Stimulated activated CD4-positive, alpha-beta T cell treated with anti-CD3 and anti-CD28 coated beads, Interleukin-1b, Interleukin-23, amount 100 ng/mL, for 1 hour (primary cell): ENCODE data around the gene CFAP92.
"Not testable (repeated sequence)": the region's sequence is repeated elsewhere in the genome, so short reads cannot be mapped to it uniquely, and the experiment has no call there.

ENCODE experiments used
- DNase-seq, 2 donors: peaks; one replicate each; pipeline ENCODE4 v3.0.0-alpha.2; 2020; ENCODE audit warnings: low read depth in 2 of 2

Gene CFAP92

DNA sequence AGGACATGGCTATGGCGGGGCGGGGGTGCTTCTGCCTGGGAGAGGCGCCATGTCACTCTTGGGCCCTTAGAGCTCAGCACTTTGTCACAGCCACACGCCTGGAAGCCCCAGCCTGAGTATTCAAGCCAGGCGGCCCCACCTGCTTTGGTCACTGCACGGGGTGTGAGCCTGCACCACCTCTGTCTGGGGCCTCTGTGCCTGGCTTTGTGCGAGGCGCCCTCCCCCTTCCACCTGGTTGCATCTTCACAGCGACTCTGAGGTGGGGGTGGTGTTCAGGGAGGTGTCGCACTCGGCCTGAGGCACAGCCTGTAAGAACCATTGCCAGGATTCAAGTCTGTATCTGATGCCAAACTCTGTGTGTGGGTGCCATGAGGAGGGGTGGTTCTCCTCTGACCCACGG is 90.4 kb downstream of the CFAP92 start:
- DNase-seq: no peak

DNA sequence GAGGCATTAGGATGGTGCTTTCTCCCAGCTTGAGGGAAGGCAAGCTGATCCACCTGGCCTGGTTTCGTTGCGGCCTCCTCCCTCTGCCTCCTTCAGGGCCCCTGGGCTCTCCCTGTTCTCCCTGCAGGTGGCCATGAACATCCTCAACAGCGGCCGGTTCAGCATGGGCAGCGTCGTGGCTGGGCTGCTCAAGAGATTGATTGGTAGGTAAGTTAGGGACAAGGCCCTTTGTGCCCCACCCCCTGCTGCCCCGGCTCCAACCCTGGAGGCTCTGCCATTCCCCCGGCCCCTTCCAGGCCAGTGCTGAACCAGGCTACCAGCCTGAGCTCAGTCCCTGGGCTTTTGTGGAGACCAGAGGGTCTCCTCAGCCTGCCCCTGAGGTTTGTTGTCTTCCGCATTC is 91.5 kb downstream of the CFAP92 start:
- no peak for DNase-seq

DNA sequence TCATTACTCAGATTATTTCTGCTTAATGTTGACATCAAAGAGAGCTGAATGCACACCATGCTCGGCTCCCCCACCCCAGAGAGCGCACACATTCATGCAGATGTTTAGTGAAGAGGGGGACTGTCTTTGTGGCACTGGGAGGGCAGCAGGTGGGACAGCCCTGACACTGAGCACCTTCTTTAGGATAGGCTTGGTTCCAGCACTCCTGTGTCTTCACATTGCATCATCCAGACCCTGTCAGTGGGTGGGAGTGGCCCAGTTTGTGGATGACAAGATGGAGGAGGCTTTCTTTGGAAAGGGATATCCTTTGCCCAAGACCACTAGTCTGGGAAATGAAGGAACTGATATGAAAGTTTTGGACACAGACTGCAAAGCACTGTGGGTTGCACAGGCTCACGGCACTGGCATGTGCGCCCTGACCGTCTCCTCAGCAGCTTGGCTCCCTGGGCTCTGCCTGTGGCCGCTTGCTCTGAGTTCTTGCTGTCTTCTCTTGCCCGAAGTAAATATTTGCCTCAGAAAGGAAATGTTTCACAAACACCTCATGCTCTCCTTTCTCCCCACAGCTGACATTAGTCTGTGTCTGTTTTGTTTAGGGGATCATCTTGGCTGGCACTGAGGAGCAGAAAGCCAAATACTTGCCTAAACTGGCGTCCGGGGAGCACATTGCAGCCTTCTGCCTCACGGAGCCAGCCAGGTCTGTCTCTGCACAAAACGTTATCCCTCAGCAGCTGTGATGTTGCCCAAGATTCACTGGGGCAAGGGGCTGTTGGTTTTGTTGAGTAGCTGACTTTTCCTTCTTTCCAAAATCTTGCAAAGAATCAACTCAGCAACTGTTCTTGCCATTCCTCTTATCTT is 97.8 kb downstream of the CFAP92 start:
- no peak for DNase-seq

DNA sequence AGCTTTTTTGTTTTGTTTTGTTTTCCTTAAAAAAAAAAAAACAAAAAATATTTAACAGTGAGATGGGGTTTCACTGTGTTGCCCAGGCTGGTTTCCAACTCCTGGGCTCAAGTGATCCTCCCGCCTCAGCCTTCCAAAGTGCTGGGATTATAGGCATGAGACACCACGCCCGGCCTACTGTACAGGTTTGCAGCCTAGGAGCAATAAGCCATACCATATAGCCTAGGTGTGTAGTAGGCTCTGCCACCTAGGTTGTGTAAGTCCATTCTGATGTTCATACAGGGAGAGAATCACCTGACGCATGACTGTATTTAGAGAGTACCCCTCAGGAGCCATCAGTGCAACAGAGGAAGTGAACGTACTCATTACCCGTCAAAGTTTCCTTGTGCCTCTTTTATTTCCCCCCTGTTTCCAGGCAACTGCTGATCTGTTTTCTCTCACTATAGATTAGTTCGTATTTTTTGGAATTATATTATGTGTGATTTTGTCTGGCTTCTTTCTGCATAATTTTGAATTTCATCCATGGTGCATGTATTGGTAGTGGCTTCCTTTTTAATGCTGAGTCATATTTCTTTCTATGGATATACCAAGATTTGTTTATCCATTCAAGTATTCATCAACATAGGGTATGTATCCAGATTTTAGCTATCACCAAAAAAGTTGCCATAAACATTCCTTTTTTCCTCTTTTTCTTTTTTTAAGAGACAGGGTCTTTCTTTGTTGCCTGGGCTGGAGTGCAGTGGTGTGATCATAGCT is 104.6 kb downstream of the CFAP92 start:
- DNase-seq: no peak

DNA sequence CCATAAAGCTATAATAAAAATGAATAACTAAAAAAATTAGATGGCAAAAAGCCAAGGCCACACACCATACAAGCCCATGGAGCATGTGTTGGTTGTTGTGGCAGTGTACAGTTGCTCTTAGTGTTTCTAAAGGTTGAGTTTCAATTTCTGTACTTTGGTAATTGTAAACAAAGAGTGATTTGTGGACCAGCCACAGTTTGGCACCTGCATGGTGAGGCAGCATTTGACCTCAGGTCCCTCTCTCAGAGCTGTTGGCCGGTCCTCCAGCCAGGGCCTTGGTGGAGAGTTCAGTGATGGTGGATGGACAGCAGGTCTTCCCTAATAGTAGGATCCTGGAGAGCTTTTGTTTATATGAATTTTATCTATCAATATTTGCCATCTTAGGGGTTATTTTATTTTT is 108.9 kb downstream of the CFAP92 start:
- DNase-seq: no peak

DNA sequence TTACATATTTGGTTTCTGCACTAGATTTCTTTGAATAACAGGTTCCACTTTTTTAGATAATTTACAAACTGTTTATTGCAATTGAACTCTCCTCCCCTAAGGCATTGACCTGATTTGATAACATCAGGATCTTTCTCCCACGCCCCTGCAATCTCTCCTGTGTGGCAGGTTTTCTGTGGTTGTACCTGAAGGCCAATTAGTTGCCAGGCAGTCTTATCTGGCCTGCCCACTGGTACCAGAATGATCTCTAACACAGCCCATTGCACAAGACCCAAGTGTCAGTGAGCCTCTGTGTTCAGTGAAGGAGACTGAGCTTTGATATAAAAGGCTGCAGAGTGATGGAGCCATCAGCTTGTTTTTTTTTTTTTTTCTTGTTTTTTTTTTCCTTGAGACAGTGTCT is 111.2 kb downstream of the CFAP92 start:
- no peak for DNase-seq

DNA sequence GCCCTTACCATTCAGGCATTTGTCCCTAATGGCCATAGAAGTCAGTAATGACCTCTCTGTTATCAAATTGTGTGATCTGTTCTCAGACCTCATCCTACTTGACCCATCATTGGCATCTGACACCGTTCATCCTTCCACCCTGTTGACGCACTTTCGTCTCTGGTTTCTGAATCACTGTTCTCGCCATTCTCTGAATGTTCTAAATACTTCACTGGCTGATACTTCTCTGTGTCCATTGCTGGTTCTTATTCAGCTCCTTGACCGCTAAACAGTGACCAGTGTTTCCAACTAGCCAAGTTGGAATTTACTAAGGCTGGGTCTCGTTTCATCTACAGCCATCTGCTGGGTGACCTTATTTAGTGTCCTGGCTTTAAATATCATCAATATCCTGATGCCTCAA is 112.3 kb downstream of the CFAP92 start:
- DNase-seq: no peak

DNA sequence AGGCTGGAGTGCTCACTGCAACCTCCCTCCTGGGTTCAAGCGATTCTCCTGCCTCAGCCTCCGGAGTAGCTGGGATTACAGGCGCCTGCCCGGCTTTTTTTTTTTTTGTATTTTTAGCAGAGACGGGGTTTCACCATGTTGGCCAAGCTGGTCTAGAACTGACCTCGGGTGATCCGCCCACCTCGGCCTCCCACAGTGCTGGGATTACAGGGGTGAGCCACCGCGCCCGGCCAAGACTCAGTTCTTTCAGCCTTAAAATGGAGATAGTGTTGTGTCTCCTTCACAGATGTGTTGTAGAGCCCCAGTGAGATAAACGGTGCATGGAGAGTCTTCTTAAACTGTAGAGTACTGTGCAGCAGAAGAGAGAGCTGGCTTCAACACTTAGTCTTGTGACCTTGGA is 113.4 kb downstream of the CFAP92 start:
- not testable (repeated sequence) for DNase-seq

DNA sequence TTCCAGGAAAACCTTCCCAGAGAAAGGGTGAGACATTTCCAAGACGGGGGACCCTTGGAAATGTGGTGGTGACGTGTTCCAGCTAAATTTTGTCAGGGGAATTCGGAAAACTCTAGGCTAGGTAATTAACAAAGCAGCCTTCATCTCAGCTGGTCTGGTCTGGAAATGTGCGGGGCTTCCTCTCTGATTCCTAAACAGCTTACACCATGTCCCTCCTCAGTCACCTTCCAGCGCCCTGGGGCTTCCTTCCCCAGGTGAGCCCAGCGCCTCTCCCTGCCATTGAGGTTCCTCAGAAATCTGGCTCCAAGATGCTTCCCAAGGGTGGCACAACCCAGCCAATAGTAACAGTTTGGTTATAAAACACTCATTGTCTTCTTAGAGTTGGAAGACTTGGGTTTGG is 113.9 kb downstream of the CFAP92 start:
- DNase-seq: no peak

DNA sequence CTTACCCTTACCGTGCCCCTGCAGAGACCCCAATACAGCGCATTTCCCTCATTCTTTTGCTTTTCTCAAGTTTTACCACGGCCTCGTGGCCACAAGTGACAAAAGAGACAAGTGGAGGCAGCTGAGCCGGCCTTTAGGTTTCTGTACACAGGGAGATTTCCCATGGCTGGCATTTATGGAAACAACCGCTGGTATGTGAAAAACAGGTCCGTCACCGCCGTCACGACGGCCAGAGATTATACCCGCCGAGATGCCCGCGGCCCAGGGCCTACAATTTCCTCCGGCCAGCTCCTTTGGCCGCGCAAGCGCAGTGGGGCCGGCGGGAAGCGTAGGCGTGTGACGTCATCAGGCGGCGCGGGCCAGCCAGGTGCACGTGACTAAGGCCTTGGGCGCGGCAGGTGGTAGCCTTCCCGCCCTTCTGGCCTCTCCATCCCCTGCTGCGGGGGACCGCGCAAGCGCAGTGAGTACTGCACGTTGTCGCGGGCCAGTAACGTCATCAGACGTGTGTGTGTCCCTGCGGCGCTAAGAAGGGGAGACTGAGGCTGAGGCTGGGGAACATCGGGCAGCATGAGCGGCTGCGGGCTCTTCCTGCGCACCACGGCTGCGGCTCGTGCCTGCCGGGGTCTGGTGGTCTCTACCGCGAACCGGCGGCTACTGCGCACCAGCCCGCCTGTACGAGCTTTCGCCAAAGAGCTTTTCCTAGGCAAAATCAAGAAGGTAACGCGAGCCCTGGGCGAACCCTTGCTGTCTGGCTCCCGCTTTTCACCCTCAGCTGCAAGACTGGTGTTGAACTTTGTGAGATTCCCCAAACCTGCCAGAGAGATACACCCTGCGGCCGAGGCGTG is 114.5 kb downstream of the CFAP92 start, which contains the start of gene ACAD9:
Gene ACAD9, plus strand, starts transcription at position 496 of the 845 bp plus-strand sequence. Its CDS starts 72 bp downstream, at position 568.
- DNase-seq: peak; percentile 96

DNA sequence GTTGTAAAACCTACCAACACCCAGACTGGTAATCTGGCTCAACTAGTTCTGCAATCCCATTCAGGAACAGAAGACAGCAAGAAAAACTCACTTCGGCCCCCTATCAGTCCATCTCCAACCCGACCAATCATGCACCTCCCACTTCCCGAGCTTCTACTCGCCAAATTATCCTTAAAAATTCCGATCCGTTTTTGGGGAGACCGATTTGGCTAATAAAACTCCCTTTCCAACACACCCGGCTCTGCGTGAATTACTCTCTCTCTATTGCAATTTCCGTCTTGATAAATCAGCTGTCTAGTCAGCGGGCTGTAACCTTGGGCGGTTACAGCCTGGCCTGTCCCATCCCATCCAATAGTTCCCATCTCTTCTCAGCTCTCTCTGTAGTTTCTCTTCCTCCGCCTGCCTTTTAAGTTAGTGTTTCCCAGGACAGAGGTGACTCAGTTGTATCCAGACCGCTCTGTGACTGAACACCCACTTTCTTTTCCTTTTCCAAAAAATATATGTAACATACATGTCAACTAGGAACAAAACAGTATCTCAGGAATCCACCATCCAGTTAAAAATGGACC is 115.2 kb downstream of the CFAP92 start:
- no peak for DNase-seq

DNA sequence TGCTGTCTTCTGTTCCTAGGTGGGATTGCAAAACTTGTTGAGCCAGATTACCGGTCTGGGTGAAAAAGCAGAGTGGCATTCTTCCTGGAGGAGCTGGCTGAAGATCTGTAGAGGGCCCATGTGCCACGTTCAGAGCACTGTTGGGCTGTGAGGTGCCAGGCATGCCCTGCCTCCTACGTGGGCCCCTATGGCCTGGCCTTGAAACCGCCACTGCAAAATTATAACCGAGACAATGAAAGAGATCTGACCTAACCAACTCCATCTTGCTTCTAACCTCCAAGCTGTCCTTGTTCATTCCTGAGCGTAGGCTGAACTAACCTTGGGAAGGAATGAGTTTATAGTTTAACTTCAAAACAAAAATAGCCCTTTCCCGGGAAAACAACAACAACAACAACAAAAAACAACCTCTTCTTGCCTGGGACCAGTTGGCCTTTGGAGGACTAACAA is 115.8 kb downstream of the CFAP92 start:
- no peak for DNase-seq

DNA sequence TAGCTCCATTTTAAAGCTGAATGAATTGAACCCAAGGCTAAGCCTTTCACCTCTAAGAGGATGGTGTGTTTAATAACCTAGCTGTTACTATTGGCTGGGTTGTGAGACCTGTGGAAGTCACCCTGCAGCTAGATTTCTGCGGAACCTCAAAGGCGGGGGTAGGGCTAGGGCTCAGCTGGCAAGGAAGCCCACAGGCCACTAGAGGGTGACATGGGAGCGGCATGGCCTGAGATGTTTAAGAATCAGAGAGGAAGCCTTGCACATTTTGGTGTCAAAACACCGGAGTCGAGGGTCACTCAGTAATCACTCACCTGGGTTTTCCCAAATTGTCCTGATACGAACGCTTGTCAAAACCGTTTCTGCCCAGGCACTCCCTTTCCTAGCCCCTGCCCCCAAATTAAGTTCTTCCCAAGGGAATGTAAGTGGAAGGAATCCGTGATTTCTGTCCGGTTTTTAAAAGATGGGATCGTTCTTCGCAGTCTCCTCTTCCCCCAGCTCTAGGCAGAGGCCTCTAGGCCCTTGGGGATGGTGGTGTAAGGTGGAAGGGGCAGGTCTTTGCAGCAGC is 118.2 kb downstream of the CFAP92 start:
- DNase-seq: peak; percentile 29 to 37

DNA sequence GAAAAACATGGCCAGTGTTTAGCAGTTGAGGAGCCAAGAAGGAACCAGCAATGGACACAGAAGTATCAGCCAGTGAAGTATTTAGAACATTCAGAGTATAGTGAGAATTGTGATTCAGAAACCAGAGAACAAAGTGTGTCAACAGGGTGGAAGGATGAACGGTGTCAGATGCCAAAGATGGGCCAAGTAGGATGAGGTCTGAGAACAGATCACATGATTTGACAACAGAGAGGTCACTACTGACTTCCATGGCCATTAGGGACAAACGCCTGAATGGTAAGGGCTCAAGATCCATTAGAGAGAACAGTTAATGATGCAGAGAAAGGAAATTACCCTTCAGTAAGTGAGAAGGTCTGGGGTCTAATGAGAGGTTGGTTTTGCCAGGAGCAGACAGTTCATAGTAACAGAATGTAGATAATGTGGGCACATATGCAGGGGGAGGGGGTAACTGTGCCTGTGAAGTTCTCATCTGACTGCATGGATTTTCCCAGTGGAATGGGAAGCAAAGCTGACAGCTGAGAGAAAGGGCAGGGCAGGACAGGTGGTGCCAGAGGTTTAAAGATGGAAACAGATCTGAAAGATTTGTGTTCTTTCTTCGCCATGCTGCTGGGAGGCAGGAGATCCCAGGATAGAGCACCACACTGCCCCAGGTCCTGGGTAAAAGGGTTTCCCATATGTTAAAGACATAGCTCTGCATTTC is 119.2 kb downstream of the CFAP92 start:
- DNase-seq: no peak

DNA sequence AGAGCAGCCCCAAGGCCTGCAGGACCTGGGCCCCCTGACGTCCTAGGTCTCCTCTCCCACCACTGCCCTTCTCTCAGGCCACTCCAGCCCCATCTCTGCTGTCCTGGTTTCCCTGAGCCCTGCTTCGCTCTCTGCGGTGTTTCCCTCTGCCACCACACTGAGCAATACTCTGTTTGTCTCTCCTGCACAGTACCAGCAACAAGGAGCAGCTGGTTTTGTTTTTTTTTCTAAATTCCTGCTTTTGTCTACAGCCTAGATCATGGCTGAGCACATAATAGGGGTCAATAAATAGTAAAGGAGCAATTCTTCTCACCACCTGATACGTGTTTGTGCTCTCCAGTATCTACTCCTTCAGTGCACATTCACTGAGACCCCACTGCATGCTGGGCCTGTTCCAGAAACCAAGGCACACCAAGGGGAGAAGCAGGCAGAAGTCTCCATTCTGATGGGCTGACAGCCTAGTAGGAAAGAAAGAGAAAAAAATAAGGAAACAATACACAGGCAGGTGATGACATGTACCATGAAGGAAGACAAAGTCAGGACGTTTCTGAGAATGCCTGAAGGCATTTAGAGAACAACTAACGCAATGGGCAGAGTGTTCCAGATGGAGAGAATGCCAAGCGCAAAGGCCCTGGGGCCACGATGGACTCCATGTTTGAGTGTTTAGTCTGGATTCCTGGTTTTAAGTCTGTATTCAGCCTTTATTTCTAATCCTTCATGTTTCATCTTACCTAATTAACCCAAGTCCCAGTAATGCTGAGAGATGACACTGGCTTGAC is 120.4 kb downstream of the CFAP92 start:
- DNase-seq: no peak

DNA sequence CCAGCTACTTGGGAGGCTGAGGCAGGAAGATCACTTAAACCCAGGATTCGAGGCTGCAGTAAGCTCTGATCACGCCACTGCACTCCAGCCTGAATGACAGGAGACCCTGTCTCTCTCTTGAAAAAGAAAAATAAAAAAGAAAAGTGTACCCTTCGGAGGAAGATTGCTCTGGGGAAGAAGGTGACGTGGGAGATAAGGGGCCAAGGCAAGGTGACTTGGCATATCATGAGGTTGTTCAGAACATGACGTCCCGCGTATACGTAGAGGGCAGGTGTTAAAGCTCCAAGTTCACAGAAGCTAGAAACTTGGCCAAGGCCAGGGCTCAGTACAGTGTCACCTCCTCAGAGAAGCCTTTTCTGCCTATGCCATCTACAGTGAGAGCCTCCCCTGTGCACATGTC is 121.1 kb downstream of the CFAP92 start:
- DNase-seq: no peak

DNA sequence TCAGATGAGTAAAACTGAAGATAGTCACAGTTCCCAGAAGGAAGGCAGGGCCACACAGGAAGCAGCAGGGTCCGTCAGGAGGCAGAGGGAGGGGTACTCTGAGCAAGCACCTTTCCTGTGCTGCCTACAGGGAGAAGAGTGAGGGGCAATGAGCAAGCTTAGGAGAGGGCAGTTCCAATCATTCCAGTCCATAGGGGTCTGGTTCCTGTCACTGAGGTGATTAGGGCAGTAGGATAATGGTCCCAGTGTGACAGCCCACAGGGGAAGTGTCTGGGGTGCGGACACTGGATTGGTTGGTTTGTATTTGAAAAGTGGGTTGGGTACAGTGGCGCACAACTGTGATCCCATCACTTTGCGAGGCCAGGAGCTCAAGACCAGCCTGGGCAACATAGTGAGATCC is 121.6 kb downstream of the CFAP92 start:
- DNase-seq: no peak

DNA sequence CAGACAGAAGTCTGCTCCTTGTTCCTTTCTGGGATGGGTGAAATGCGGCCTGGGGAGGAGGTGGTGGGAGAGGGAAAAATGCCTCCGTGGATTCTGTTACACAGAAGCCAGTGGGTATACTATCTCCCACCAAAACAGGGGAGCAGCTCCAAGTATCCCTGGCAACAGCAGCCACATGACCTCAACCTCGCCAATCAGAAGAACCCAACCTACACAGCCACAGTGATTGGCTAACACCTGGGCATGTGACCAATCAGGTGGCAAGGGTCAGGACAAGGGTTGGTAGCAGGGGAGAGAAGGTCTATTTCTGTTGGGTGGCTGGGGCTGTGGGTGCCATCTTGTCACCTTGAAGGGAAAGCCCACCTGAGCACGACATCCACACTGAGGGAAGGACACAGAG is 123.5 kb downstream of the CFAP92 start:
- no peak for DNase-seq

DNA sequence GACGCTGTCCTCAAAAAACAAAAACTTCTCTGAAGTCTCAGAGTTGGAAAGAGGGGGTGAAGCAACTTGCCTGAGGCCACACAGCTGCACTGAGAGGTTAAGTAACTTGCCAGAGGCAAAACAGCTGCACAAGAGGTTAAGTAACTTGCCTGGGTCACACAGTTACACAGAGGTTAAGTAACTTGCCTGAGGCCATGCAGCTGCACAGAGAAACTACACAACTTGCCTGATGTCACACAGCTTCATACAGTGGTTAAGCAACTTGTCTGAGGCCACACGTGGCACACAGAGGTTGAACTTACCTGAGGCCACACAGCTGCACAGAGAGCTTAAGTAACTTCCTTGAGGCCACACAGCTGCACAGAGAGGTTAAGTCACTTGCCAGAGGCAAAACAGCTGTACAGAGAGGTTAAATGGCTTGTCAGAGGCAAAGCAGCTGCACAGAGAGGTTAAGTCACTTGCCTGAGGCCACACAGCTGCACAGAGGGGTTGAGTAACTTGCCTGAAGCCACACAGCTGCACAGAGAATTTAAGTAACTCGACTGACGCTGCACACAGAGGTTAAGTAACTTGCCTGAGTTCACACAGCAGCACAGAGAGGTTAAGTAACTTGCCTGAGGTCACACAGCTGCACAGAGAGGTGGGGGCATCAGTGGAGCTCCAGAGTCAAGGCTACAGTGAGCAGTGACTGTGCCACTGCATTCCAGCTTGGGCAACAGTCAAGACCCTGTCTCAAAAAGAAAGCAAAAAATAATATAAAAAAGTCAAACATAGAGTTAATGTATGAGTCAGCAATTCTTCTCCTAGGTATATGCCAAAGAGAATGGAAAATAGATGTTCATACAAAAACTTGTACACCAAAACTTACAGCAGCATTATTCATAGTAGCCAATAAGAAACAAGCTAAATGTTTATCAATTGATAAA is 126.4 kb downstream of the CFAP92 start:
- DNase-seq: no peak
